Measurements from ENCODE around the gene CDC25A.
A peak's percentile ranks its signal among the peaks of the same experiment; 100 is the strongest.

CDC25A gene

GRCh38 chr3:48194446-48195071, 6.3 kb upstream of the CDC25A start:
- DNase-seq = peak; percentile 74

DNA sequence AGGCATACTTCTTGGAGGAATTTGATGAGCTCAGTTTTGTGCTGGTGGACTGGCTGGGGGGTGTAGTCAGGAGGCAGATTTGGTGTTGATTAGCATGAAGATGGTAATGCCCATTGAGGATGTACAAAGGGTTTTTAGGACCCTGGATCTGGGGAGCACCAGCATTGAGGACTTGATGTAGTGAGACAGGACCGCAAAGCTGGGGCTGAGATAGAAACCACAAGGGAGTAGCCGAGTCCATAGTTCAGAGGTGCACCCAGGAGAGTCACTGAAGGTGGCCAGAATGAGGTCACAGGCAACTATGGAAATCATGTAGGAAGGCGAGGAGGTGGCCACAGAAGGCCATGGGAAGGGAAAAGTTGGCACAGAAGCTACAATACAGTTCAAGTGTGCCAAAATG, 2.7 kb upstream of the CDC25A start:
- no peak for DNase-seq

- DNase-seq = no peak
Measured at GRCh38 chr3:48189321-48189720, 1.1 kb upstream of the CDC25A start.

- DNase-seq = peak; percentile 20
Measured at GRCh38 chr3:48187579-48188265, 495 bp downstream of the CDC25A start.

DNA sequence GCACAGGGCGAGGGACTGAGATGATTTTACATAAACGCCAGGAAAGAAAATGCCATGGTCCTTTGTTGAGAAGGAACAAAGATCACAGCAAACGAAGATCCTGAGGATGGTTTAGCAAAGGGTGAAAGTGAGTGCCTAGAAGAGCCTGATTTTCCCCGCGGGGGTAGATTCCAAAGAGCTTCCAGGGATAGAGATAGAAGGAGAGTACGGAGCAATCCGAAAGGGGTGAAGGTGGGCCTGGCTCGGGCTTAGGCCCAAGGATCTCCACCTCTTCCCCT, 977 bp downstream of the CDC25A start:
- peak; percentile 24 for DNase-seq

DNA sequence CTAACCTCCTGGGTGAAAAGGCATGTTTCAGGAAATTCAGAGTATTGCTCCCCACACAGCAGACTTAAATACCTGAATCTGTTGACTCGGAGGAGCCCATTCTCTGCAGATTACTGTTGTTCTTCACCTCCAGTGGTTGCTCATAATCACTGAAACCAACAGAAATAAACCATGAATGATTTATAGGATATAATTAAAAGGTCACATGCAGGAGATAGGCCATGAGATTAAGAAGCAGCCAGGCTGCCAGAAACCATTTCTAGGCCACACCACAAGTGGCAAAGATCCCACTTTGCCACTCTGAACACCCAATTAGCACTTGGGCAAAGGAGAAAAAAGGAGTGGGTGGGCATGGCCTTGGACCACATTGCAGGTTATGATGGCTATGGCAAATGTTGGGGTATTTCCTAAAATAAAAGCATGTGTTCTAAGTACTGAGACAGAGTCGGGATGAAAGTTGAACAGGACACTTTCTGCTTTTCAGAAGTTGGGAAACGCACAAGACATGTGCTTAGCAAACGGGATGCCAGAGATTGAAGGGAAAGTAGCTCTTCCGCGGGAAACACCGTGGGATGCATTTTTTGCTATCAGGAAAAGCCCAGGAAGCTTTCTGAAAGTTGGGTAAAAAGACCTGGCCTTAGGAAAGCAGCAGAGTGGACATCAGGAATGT, 1.5 kb downstream of the CDC25A start:
- peak; percentile 68 for DNase-seq

DNA sequence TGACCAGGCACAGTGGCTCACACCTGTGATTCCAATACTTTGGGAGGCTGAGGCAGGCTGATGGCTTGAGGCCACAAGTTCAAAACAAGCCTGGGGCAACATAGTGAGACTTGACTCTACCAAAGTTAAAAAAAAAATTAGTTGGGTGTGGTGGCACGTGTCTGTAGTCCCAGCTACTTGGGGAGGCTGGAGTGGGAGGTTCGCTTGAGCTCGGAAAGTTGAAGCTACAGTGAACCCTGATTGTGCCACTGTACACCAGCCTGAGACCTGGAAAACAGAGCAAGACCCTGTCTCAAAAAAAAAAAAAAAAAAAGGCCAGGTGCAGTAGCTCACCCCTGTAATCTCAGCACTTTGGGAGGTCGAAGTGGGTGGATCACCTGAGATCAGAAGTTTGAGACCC, 3.1 kb downstream of the CDC25A start:
- no peak for DNase-seq

- DNase-seq = no peak
Measured at GRCh38 chr3:48184299-48184698, 3.9 kb downstream of the CDC25A start.

DNA sequence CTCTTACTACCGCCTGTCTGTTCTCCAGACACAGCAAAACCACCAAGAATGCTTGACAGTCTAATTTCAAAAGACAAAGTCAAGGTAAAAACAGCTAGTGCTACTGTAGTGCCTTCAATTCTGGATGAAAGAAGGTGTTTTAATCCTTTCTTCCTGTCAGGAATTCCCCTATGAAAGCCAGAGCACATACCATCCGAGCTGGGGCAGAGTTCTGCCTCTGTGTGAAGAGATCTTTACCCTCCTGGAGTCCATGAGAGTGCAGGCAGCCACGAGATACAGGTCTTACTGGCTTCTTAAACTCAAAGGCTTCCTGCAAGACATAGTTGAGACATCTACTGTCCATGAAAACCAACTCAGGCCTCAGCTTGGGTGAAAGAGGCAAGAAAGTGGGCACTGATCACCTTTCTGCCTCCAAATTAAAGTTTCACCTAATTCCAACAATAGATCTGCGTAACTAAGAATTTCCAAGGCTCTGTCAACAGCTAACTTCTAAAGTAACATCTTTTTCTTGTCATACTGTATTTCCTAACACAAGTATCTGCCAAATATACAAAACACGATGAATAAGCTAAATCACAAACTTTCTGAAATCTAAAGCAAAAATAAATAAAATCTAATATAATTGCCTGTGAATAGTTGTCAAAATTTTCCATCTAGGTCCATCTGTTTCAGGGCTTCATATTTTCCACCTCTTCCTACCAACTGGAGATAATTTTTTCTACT, 7.5 kb downstream of the CDC25A start:
- no peak for DNase-seq

DNA sequence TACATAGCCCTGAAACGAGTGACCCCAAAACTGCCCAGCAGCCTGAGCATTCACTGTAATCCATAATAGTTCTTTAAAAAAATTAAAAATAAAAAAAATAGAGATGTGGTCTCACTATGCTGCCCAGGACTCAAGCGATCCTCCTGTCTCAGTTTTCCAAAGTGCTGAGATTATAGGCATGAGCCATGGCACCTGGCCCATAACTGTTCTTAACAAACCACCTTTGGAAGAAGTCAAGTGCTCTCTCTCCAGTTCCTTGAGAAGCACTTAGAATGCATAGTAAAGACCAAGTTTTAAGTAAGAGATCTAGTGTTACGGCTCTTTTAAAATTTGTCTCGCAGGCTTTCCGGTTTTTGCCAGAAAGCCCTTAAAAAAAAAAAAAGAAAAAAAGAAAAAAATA, 8.2 kb downstream of the CDC25A start:
- no peak for DNase-seq

GRCh38 chr3:48178072-48178471, 10.1 kb downstream of the CDC25A start:
- DNase-seq = no peak

GRCh38 chr3:48157950-48158376, 30.3 kb downstream of the CDC25A start:
- DNase-seq = peak; percentile 81

DNA sequence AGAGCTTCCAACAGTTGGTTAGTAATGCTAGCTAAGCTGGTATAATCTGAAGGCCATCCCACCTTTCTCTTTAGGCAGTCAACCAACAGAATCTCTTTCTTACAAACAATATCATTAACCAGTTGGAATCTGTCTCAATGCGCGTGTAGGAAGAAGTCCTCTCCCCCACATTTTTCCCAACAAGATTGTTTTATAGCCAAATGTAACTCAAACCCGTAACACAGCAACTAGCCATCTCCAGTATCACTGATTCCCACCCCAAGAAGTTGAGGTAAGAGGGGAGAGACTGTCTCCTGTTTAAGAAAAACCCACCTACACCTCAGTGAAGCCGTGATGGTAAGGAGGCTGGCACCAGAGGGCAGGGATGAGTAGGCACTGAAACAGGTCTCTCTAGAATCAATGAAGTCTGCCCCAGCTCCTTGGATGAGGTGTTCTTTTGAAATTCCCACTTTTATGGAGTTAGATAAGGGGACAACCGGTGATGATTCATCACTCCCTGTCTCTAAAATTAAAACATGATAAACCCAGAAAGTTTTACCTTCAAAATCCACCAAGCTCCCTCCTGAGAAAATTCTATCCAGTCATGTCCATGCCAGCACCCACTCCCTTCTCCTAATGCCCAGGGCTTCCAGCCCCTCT, 30.9 kb downstream of the CDC25A start:
- DNase-seq = no peak

DNA sequence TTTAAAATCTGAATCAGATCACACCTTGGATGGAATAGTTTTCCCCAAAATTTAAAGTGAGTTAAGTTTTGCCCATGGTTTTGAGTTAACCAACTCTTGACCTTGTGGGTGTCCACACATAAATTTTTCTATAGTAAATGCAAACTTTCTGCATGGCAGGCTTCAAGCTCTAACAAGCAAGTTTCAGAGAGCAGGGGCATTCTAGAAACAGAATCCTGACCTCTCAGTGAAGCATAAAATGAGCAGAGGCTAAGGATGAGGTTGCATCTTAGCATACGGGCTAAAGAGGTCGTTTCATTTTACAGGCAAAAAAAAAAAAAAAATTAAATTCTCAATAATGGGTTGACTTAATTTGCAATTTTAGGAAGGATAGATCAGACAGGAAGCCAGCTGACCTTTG, 32.1 kb downstream of the CDC25A start:
- no peak for DNase-seq

GRCh38 chr3:48155122-48155521, 33.1 kb downstream of the CDC25A start:
- DNase-seq = no peak

DNA sequence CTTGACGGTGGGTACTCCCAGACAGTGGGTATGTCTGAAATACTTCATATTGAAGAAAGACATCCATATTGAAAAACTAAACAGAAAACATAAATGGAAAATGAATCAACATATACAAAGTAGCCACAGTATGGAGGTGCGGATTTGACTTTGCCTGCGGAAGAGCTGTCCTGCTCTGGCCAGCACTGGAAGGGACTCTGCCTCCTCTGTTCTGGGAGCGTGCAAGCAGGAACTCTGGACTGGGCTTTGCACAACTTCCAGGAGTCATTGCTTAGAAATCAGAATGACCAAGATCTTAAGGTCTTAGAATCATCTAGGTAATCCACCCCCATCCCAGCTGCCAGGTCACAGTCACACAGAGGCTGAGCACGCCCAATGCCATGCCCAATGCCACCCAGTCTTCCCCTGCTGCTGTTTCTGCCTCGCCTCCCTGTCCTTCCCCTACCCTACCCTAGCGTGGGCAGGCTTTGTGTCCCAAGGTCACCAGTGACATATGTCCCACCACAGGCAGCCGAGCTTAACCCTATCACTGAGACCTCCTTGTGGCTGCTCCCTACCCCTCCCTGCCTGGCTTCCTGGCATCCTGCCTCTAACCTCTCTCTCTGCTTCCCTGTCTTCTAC, 36.3 kb downstream of the CDC25A start:
- DNase-seq = peak; percentile 42

DNA sequence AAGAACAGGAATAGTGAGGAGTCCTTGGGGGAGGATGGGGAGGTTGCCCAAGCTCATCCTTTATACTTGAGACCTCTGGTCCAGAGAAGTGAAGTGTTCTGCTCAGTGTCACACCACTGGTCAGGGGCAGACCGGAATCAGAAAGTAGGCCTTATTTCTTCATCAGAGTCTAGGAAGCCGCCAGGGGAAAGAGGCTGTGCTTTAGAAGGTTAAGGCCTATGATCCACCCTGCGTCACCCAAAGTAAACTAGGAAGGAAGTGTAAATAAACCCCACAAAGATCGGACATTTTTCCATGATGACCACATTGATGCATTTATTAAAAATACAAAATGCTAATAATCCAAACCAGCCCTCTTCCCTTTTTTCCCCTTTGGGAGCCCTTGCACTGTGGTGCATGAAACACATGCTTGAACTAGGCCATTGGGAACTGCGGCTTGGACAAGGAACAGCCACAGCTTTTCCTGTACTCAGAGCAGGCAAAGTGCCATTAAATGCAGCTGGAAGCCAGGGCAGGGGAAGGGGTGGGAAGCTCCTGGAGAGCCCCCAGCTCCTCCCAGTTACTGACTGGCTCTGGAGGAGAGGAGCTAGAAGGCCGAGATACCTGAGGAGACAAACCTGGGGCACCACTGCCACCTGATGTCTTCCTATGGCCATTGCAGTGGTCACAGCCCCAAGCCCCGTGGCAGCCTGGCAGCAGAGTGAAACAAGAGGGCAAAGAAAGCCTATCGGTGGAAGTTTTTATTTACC, 37.0 kb downstream of the CDC25A start:
- DNase-seq = peak; percentile 85

DNA sequence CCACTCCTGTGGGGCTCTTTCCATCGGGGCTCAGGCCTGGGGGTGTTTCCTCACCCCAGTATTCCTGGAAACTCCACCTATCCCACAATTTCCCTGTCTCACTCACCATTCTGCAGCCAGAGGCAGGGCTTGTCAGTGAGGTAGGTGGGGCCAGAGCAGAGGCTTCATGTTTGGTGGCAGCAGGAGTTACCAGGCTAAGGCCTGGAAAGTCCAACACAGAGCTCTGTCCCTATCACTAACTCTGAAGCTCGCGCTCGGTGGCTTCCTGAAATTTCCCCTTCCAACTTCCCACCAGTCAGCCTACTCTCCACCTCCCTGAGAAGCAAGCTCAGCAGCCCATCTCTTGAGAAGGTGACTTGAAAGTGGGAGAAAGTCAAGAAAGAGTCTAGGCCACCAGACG, 44.2 kb downstream of the CDC25A start:
- DNase-seq = no peak

- no peak for DNase-seq
Measured at GRCh38 chr3:48143567-48143966, 44.6 kb downstream of the CDC25A start.

DNA sequence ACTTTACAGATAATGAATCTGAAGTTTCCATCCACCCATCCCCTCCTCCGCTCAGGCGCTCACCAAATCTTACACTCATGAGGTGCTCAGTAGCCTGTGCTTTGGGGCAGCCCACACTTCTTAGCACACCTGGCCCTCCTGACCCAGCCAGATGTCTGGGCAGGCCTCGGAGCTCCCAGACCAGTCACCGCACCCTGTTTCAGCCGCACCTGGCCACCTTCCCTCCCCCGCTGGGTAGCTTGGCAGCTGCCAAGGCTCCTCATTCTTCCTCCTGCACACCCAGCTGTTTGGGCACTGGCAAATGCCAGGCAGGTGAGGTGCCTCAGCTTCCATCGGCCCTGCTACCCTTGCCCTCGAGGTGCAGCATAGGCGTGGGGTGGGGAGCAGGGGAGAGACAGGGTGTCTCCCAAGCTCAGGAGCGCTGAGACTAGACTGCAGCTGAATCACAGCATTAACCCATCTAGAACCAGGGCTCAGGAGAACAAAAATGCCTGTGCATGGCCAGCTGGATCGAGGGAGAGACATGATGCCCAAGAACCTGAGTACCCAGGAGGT, 45.8 kb downstream of the CDC25A start:
- DNase-seq = no peak

DNA sequence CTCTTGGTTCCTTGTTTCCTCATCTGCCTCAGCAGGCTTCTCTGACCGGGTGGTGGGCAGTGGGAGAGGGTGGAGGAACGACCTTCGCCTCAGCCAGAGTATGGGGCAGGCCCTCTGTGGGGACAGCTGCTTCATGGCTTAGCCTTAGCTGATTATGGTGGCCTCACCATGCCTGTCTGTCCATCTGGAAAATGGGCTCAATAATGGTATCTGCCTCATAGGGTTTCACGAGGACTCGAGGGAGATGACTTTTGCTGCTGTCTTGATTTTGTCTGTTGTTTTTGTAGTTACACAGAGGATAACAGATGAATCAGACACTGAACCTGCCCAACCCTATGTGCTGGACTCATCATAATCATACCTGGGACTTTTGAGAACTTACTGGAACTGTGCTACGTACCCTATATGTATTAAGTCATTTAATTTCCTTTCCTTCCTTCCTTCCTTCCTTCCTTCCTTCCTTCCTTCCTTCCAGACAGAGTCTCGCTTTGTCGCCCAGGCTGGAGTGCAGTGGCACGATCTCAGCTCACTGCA, 46.5 kb downstream of the CDC25A start:
- DNase-seq = no peak

Data from hematopoietic multipotent progenitor cell treated with erythropoietin and hydrocortisone succinate and interleukin-3 and kit ligand, for 6 days (in vitro differentiated cells).